Adrenal gland (tissue), 5 donors: ENCODE measurements around the gene DMRTC1.
"Not testable (repeated sequence)": the region's sequence is repeated elsewhere in the genome, so short reads cannot be mapped to it uniquely, and the experiment has no call there.

Experiments
- CTCF ChIP-seq, 6 experiments: fragments of 450-650 bp in 4 of 6; fragments of 200-600 bp in 2 of 6; sonication (generic) in 1 of 6; IDR thresholded peaks; 1 replicate in 5 of 6; 2 replicates in 1 of 6; pipeline versions ENCODE4 v1.5.1 to v1.8.0; 2016 to 2021; ENCODE audit warnings: antibody characterized with exemption in 6 of 6, mild to moderate bottlenecking in 2 of 6, moderate library complexity in 1 of 6
- POLR2A ChIP-seq, 2 donors: fragments of 450-650 bp; IDR thresholded peaks; one replicate each; pipeline ENCODE4 v1.6.1; 2017; ENCODE audit warnings: antibody characterized with exemption in 2 of 2, mild to moderate bottlenecking in 2 of 2, moderate library complexity in 1 of 2
- donor health status: DM: no; HTN: no; CAD: no.

- TF ChIP-seq CTCF, POLR2A (IDR thresholded peaks at IDR 0.05): not testable (repeated sequence)
These were observed 16.3 kb upstream of the DMRTC1 start for GRCh38 chrX:72959971-72960370.
